A549 (cell line): ENCODE measurements around the gene CCDC127. TPM values are rescaled to one million over a fixed set of nuclear protein-coding genes. Genes with fewer than 3 reads are reported as not detected.

Source experiments
- ATAC-seq, 2 experiments: fragments of 200-7000 bp in 1 of 2; fragments of >200 bp in 1 of 2; cut with Nextera tagmentation in 1 of 2; cut with Tn5 transposase in 1 of 2; 3 replicates each; pipeline versions ENCODE4 v1.8.0 to v1.9.1; 2018 to 2020; ENCODE audit warnings: mild to moderate bottlenecking in 1 of 2, moderate library complexity in 1 of 2
- CTCF ChIA-PET: fragments of 300-600 bp; sonication (Branson Sonifier 250); formaldehyde crosslinking; extraction: SDS; loops from one replicate; lab custom pipeline; 2021; ENCODE audit warnings: antibody characterized with exemption, inconsistent platforms; lab: Yijun Ruan, JAX
- POLR2A ChIA-PET: fragments of 350-600 bp; formaldehyde crosslinking; extraction: SDS; loops from one replicate; lab custom pipeline; 2021; ENCODE audit warnings: antibody characterized with exemption, inconsistent platforms; lab: Yijun Ruan, JAX
- DNase-seq, 2 experiments: peaks; one replicate each; pipeline versions ENCODE4 v3.0.0 to v3.0.0-alpha.2; 2011 to 2016; ENCODE audit warnings: low read depth in 1 of 2, low spot score in 1 of 2
- FAIRE-seq: peaks from 2 replicates; lab custom pipeline; 2011; peaks lifted over from hg19 to GRCh38; lab: Jason Lieb, UNC
- H3K27ac ChIP-seq, 2 experiments: fragments of >200 bp; sonication (Bioruptor Twin); formaldehyde crosslinking; 3 replicates each; pipeline ENCODE4 v1.5.1; 2016 to 2017
- H3K4me1 ChIP-seq: fragments of >200 bp; sonication (Bioruptor Twin); formaldehyde crosslinking; 3 replicates; pipeline ENCODE4 v1.6.1; 2016
- H3K4me2 ChIP-seq: fragments of >200 bp; sonication (Bioruptor Twin); formaldehyde crosslinking; 3 replicates; pipeline ENCODE4 v1.6.1; 2016
- H3K4me3 ChIP-seq: fragments of >200 bp; sonication (Bioruptor Twin); formaldehyde crosslinking; 3 replicates; pipeline ENCODE4 v1.5.1; 2016
- H3K9me3 ChIP-seq: fragments of >200 bp; sonication (Bioruptor Twin); formaldehyde crosslinking; 3 replicates; pipeline ENCODE4 v1.6.1; 2016
- CBX8 ChIP-seq: fragments of 200-600 bp; sonication (generic); IDR thresholded peaks from 2 replicates; pipeline ENCODE4 v1.6.1; 2016
- CHD2 ChIP-seq: fragments of 150-350 bp; IDR thresholded peaks from 2 replicates; pipeline ENCODE4 v1.6.1; 2014; ENCODE audit warnings: low read length; ENCODE audit not compliant: partially characterized antibody
- CHD4 ChIP-seq: fragments of 200-600 bp; sonication (generic); IDR thresholded peaks from 2 replicates; pipeline ENCODE4 v1.6.1; 2016; ENCODE audit warnings: antibody characterized with exemption, mild to moderate bottlenecking, borderline replicate concordance
- EHF ChIP-seq: fragments of 250-450 bp; sonication (Bioruptor Pico); IDR thresholded peaks from 2 replicates; pipeline ENCODE4 v1.5.0; 2020; ENCODE audit warnings: mild to moderate bottlenecking
- ESRRA ChIP-seq: fragments of 150-350 bp; IDR thresholded peaks from 2 replicates; pipeline ENCODE4 v1.6.1; 2014; ENCODE audit warnings: mild to moderate bottlenecking, low read length, borderline replicate concordance
- FOSB ChIP-seq: fragments of 250-450 bp; sonication (Bioruptor Pico); IDR thresholded peaks from 2 replicates; pipeline ENCODE4 v1.5.0; 2020; ENCODE audit warnings: mild to moderate bottlenecking, moderate library complexity
- FOXS1 ChIP-seq: fragments of 250-450 bp; sonication (Bioruptor Pico); IDR thresholded peaks from 2 replicates; pipeline ENCODE4 v1.5.0; 2020; ENCODE audit warnings: mild to moderate bottlenecking, moderate library complexity
- GATA3 ChIP-seq: IDR thresholded peaks from 2 replicates; pipeline ENCODE4 v1.6.1; 2012; ENCODE audit warnings: borderline replicate concordance
- KDM1A ChIP-seq: fragments of 200-600 bp; sonication (generic); IDR thresholded peaks from 2 replicates; pipeline ENCODE4 v1.6.1; 2016; ENCODE audit warnings: low read depth, mild to moderate bottlenecking
- MYC ChIP-seq: IDR thresholded peaks from 2 replicates; pipeline ENCODE4 v1.6.1; 2012; ENCODE audit warnings: mild to moderate bottlenecking, inconsistent platforms, low read length, improper control_type of control experiment, borderline replicate concordance
- NPAS2 ChIP-seq: fragments of 250-450 bp; sonication (Bioruptor Pico); IDR thresholded peaks from 2 replicates; pipeline ENCODE4 v1.8.0; 2022; ENCODE audit warnings: mild to moderate bottlenecking, moderate library complexity, borderline replicate concordance
- PHF8 ChIP-seq: fragments of 200-600 bp; sonication (generic); IDR thresholded peaks from 2 replicates; pipeline ENCODE4 v1.6.1; 2016; ENCODE audit warnings: low read depth, mild to moderate bottlenecking, antibody characterized with exemption, moderate library complexity, borderline replicate concordance
- POLR2A ChIP-seq: IDR thresholded peaks from 2 replicates; pipeline ENCODE4 v1.6.1; 2012; ENCODE audit warnings: mild to moderate bottlenecking, low read length
- RAD21 ChIP-seq, 2 experiments: fragments of >200 bp in 1 of 2; sonication (Bioruptor Twin) in 1 of 2; formaldehyde crosslinking in 1 of 2; IDR thresholded peaks in 1 of 2; conservative IDR thresholded peaks in 1 of 2; 2 replicates in 1 of 2; 3 replicates in 1 of 2; pipeline ENCODE4 v1.6.1; 2012 to 2018; ENCODE audit warnings: inconsistent platforms in 1 of 2
- RARB ChIP-seq: fragments of 250-450 bp; sonication (Bioruptor Pico); IDR thresholded peaks from 2 replicates; pipeline ENCODE4 v1.8.0; 2021; ENCODE audit warnings: mild to moderate bottlenecking, moderate library complexity
- RFX5 ChIP-seq: fragments of 450-650 bp; IDR thresholded peaks from 2 replicates; pipeline ENCODE4 v1.7.1; 2014; ENCODE audit warnings: antibody characterized with exemption, mild to moderate bottlenecking, moderate library complexity
- TFCP2L1 ChIP-seq: fragments of 250-450 bp; sonication (Bioruptor Pico); IDR thresholded peaks from 2 replicates; pipeline ENCODE4 v1.5.0; 2021; ENCODE audit warnings: mild to moderate bottlenecking
- ZC3H11A ChIP-seq: fragments of 450-650 bp; IDR thresholded peaks from 2 replicates; pipeline ENCODE4 v1.6.1; 2014; ENCODE audit warnings: antibody characterized with exemption, mild to moderate bottlenecking
- WGBS: methylation state at CpG from one replicate; pipeline ENCODE4 v1.1.6; 2017; ENCODE audit errors: missing lambda C conversion rate; 5-methylcytosine and 5-hydroxymethylcytosine counted together
- polyA plus RNA-seq, 4 experiments: library from polyadenylated mRNA; depleted of rRNA in 3 of 4; stranded (reverse); fragments of >200 nt; fragmentation: RNase III in 1 of 4; extraction: RNeasy Plus Mini Kit Qiagen cat#74134 plus additional on column Dnase treatment in 1 of 4; gene quantifications; 2 replicates in 3 of 4; 3 replicates in 1 of 4; pipeline ENCODE4 v1.2.3, GENCODE V29; 2011 to 2017
- TF ChIP-seq, protein P1 (sequence below): IDR thresholded peaks from 2 replicates; pipeline ENCODE4 v1.6.1; 2012
- TF ChIP-seq, protein P2 (sequence below): fragments of >200 bp; sonication (Bioruptor Twin); formaldehyde crosslinking; IDR thresholded peaks from 3 replicates; pipeline ENCODE4 v1.6.1; 2016
- TF ChIP-seq, protein P3 (sequence below): fragments of 450-650 bp; IDR thresholded peaks from 2 replicates; pipeline ENCODE4 v1.6.1; 2014; ENCODE audit warnings: antibody characterized with exemption
- TF ChIP-seq, protein P4 (sequence below): IDR thresholded peaks from 2 replicates; pipeline ENCODE4 v1.6.1; 2012
- TF ChIP-seq, protein P5 (sequence below): fragments of 150-350 bp; IDR thresholded peaks from 2 replicates; pipeline ENCODE4 v1.6.1; 2014; ENCODE audit warnings: low read depth, mild to moderate bottlenecking, low read length

Gene CCDC127
- polyA plus RNA-seq, 2 of the 4 experiments (the other 2 are of a cell fraction), result 5.1 to 6.2 TPM

DNA sequence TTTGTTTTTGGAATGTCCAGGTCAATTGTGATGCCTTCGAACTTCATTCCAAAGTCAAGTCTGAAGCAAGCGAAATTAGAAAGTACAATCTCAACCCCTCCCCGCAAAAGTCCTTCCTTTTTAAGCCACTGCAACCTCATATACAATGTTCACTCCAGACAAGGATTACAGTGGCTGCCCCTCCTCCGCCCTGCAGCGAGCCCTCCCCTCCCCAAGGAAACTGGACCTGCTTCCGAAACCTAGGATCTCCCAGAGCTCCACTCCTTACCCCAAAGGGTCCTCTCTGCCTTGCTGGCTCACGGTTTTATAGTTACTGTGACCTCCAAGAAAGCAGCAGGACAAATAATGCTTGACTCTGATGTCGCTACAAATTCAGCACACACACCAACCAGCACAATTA is 16.3 kb downstream of the CCDC127 start:
- Histone ChIP-seq H3K27ac (no peak overlapping the region), H3K9me3 (no peaks in the 10 kb centered on the region), H3K4me2 (no peak overlapping the region)
- ChIA-PET POLR2A (no interaction called here), CTCF (interaction anchor here (1.0 kb wide), 1 partner anchor 18 kb away, joined by 3 read pairs; no protein-coding TSS in a partner anchor)
- no peak for DNase-seq
- FAIRE-seq, result no peak
- TF ChIP-seq PHF8, result no peak
- no peak for TF ChIP-seq RARB
- TF ChIP-seq, all 56 proteins: peak for 0
- no peak overlapping the region for H3K4me3 ChIP-seq
- 90% methylated on average over 8 of the region's 8 CpGs for WGBS
- H3K4me1 ChIP-seq, result no peaks in the 10 kb centered on the region; the same call in 2 of the 3 replicates
- ATAC-seq, result no peak

DNA sequence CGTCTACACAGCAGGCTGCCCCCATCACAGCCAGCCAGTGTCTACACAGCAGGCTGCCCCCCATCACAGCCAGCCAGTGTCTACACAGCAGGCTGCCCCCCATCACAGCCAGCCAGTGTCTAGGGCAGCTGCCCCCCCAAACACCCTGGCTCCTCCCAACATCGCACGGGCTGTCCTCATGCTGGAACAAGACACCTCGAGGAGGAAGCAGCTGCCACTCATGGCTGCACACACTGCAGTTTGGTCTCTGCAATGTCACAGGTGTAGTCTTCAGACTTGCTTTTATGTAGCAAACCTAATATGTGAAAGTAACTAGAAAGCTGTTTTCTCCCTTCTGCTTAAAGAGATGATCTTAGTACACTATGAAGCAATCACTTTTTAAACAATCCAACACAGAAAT is 17.0 kb downstream of the CCDC127 start:
- Histone ChIP-seq H3K4me1 (no peaks in the 10 kb centered on the region), H3K4me3 (no peak overlapping the region)
- DNase-seq, result no peak
- TF ChIP-seq RARB (no peak), CHD2 (no peak), TFCP2L1 (no peak), ZC3H11A (no peak), CHD4 (no peak), ESRRA (no peak), KDM1A (no peak)
- TF ChIP-seq, protein P1, sequence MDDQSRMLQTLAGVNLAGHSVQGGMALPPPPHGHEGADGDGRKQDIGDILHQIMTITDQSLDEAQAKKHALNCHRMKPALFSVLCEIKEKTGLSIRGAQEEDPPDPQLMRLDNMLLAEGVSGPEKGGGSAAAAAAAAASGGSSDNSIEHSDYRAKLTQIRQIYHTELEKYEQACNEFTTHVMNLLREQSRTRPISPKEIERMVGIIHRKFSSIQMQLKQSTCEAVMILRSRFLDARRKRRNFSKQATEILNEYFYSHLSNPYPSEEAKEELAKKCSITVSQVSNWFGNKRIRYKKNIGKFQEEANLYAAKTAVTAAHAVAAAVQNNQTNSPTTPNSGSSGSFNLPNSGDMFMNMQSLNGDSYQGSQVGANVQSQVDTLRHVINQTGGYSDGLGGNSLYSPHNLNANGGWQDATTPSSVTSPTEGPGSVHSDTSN, result no peak
- TF ChIP-seq, protein P2, sequence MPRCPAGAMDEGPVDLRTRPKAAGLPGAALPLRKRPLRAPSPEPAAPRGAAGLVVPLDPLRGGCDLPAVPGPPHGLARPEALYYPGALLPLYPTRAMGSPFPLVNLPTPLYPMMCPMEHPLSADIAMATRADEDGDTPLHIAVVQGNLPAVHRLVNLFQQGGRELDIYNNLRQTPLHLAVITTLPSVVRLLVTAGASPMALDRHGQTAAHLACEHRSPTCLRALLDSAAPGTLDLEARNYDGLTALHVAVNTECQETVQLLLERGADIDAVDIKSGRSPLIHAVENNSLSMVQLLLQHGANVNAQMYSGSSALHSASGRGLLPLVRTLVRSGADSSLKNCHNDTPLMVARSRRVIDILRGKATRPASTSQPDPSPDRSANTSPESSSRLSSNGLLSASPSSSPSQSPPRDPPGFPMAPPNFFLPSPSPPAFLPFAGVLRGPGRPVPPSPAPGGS, result no peak
- TF ChIP-seq, protein P3, sequence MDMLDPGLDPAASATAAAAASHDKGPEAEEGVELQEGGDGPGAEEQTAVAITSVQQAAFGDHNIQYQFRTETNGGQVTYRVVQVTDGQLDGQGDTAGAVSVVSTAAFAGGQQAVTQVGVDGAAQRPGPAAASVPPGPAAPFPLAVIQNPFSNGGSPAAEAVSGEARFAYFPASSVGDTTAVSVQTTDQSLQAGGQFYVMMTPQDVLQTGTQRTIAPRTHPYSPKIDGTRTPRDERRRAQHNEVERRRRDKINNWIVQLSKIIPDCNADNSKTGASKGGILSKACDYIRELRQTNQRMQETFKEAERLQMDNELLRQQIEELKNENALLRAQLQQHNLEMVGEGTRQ, result no peak
- TF ChIP-seq, all 56 proteins: peak for 0
- 83% methylated on average over 2 of the region's 4 CpGs for WGBS
- H3K27ac ChIP-seq, result no peak overlapping the region
- ChIA-PET POLR2A (no interaction called here), CTCF (interaction anchor here (1.0 to 1.4 kb wide), 2 partner anchors 12 to 18 kb away, joined by 3 to 5 read pairs; no protein-coding TSS in a partner anchor)
- no peak for FAIRE-seq
- H3K4me2 ChIP-seq, result no peak overlapping the region
- no peaks in the 10 kb centered on the region for H3K9me3 ChIP-seq
- no peak for ATAC-seq

DNA sequence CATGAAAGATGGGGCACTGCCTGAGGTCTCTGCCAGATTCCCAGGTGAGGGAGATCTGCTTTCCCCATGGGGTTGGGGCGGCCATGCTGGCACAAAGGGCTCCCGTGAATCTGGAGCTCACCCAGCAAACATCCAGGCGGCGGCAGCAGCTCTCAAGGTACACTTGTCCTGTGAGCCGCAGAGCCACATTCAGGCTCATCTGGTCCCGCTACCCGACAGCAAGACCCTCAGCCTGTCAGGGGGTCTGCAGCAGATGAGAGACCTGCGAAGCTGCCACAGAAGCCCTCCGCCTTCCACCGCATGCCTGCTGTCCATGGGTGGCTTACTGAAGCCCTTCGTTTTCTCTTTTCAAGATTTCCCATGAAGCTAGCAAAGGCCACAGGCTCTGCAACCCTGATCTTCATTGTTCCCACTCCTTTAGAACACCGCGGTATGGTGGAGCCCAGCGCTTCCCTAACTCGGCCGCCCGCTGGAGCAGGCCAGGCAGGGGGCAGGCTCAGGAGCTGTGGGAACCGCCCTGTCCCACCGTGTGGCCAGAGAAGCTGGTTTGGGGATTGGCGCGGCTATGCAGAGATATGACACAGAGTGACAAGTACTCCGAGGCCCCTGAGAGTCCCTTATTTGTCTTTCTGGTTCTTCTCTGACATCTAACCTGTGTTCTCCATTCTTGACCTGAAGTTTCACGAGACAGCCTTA is 17.9 kb downstream of the CCDC127 start:
- POLR2A ChIA-PET, result interaction anchor here (0.7 kb wide), 1 partner anchor 96 kb away, joined by 3 read pairs; no protein-coding TSS in a partner anchor
- Histone ChIP-seq H3K27ac (no peak overlapping the region), H3K4me2 (no peak overlapping the region), H3K4me3 (no peak overlapping the region), H3K4me1 (no peaks in the 10 kb centered on the region), H3K9me3 (no peaks in the 10 kb centered on the region)
- DNase-seq, result no peak
- 94% methylated on average over 22 of the region's 23 CpGs for WGBS
- CTCF ChIA-PET, result interaction anchor here (1.4 kb wide), 2 partner anchors 9 to 12 kb away, joined by 4 to 5 read pairs; no protein-coding TSS in a partner anchor
- TF ChIP-seq CBX8 (no peak), RFX5 (no peak)
- TF ChIP-seq, protein P4, sequence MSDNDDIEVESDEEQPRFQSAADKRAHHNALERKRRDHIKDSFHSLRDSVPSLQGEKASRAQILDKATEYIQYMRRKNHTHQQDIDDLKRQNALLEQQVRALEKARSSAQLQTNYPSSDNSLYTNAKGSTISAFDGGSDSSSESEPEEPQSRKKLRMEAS, result no peak
- no peak for FAIRE-seq
- no peak for ATAC-seq

DNA sequence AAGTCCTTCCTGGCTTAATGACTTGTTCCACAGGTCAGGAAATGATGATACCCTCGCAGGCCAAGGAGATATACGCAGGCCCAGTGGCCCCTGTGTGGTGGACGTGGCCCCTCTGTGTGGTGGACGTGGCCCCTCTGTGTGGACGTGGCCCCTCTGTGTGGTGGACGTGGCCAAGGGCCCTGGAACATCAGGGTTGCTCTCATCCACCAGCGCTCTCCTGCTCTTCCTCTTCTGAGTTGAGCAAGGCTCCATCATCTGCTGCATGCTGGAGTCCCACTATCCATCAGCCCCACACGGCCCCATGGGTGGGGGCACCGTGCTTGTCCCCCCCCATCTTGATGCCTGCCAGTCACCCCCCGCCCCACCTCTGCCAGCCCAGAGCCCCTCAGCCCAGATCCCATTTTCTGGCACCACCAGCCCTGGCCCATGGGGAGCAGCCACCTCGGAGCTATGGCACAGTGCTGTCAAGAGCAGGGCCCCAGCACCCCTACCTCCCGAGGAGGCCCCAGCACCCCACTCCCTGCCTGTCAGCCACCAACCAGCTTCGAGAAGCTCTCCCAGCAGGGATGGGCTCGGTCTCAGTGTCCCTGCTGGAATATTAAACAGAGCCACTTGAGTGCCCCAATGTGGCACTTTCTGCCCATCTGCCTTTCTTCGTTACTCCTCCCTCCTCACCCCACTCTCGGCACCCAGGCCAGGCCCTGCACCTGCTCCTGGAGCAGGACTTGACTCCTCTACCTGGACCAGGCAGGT is 18.6 kb downstream of the CCDC127 start:
- WGBS, result 93% methylated on average over 11 of the region's 16 CpGs
- Histone ChIP-seq H3K27ac (no peak overlapping the region), H3K4me2 (no peak overlapping the region), H3K4me3 (no peak overlapping the region), H3K9me3 (no peaks in the 10 kb centered on the region), H3K4me1 (no peaks in the 10 kb centered on the region)
- no peak for FAIRE-seq
- DNase-seq, result no peak
- ATAC-seq, result no peak
- ChIA-PET POLR2A (interaction anchor here (0.7 kb wide), 1 partner anchor 95 kb away, joined by 3 read pairs; no protein-coding TSS in a partner anchor), CTCF (interaction anchor here (1.4 kb wide), 2 partner anchors 9 to 11 kb away, joined by 4 to 5 read pairs; no protein-coding TSS in a partner anchor)
- TF ChIP-seq, protein P5, sequence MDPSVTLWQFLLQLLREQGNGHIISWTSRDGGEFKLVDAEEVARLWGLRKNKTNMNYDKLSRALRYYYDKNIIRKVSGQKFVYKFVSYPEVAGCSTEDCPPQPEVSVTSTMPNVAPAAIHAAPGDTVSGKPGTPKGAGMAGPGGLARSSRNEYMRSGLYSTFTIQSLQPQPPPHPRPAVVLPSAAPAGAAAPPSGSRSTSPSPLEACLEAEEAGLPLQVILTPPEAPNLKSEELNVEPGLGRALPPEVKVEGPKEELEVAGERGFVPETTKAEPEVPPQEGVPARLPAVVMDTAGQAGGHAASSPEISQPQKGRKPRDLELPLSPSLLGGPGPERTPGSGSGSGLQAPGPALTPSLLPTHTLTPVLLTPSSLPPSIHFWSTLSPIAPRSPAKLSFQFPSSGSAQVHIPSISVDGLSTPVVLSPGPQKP, result no peak
- TF ChIP-seq POLR2A (no peak), EHF (CRISPR knock-in tag) (no peak), FOXS1 (CRISPR knock-in tag) (no peak), GATA3 (no peak), RAD21 (conservative IDR thresholded peaks at IDR 0.05 in 1 of 2, IDR thresholded peaks at IDR 0.05 in 1 of 2) (no peak), MYC (no peak), FOSB (CRISPR knock-in tag) (no peak), RARB (no peak), NPAS2 (no peak), CHD2 (no peak), RFX5 (no peak)
